Heart left ventricle (tissue), 16 donors: ENCODE measurements around the gene MAPK14. TPM values are rescaled to one million over a fixed set of nuclear protein-coding genes. Genes with fewer than 3 reads are reported as not detected.
"Not testable (repeated sequence)": the region's sequence is repeated elsewhere in the genome, so short reads cannot be mapped to it uniquely, and the experiment has no call there.

Source experiments
- ATAC-seq, 4 donors: fragments of 200-7000 bp; cut with Tn5 transposase; one replicate each; pipeline ENCODE4 v1.9.1; 2020 to 2022; ENCODE audit warnings: moderate library complexity in 4 of 4, mild to moderate bottlenecking in 3 of 4, moderate number of reproducible peaks in 1 of 4
- DNase-seq, 5 donors: peaks; one replicate each; pipeline ENCODE4 v3.0.0-alpha.2; 2020
- H3K27ac ChIP-seq, 12 donors: fragments of 200-600 bp; sonication (generic) in 4 of 12; one replicate each; pipeline versions ENCODE4 v1.5.0 to v1.8.0; 2016 to 2022; ENCODE audit warnings: mild to moderate bottlenecking in 2 of 12
- H3K27me3 ChIP-seq, 9 donors: fragments of 200-600 bp; sonication (generic) in 2 of 9; one replicate each; pipeline versions ENCODE4 v1.5.1 to v1.8.0; 2016 to 2022; ENCODE audit warnings: mild to moderate bottlenecking in 3 of 9
- H3K36me3 ChIP-seq, 9 donors: fragments of 200-600 bp; sonication (generic) in 2 of 9; one replicate each; pipeline versions ENCODE4 v1.5.0 to v1.8.0; 2018 to 2022; ENCODE audit warnings: mild to moderate bottlenecking in 2 of 9
- H3K4me1 ChIP-seq, 12 donors: fragments of 200-600 bp; sonication (generic) in 4 of 12; one replicate each; pipeline versions ENCODE4 v1.5.0 to v1.8.0; 2016 to 2022; ENCODE audit warnings: mild to moderate bottlenecking in 3 of 12
- H3K4me3 ChIP-seq, 12 donors: fragments of 200-600 bp; sonication (generic) in 4 of 12; one replicate each; pipeline versions ENCODE4 v1.5.0 to v1.8.0; 2017 to 2022; ENCODE audit warnings: mild to moderate bottlenecking in 9 of 12, moderate library complexity in 4 of 12
- H3K9me3 ChIP-seq, 12 donors: fragments of 200-600 bp; sonication (generic) in 4 of 12; one replicate each; pipeline versions ENCODE4 v1.5.0 to v1.8.0; 2016 to 2022; ENCODE audit warnings: mild to moderate bottlenecking in 1 of 12
- POLR2A ChIP-seq, 2 donors: fragments of 450-650 bp; IDR thresholded peaks; one replicate each; pipeline ENCODE4 v1.6.1; 2017; ENCODE audit warnings: antibody characterized with exemption in 2 of 2, mild to moderate bottlenecking in 2 of 2, moderate library complexity in 2 of 2
- WGBS, 4 donors: extraction: QIAGEN DNeasy Blood & Tissue Kit in 2 of 4; methylation state at CpG; one replicate each; pipeline versions ENCODE4 v1.1.5 to v1.1.7; 2013 to 2018; 5-methylcytosine and 5-hydroxymethylcytosine counted together
- intact Hi-C, 10 donors: fragments of 100-400 bp; cut with DNase I; formaldehyde crosslinking; loops; one replicate each; pipeline versions ENCODE4 v1.11.1 to v1.14.2; 2022
- polyA plus RNA-seq, 2 donors: library from polyadenylated mRNA; stranded (reverse); fragments of 200-250 nt; gene quantifications; one replicate each; pipeline ENCODE4 v1.2.3, GENCODE V29; 2013
- total RNA-seq, 9 donors: library from RNA; depleted of rRNA in 2 of 9; stranded (reverse); fragments of >200 nt in 2 of 9; fragmentation: NEBNext Ultra II Directional in 3 of 9; extraction: Animal tissue kit (Norgen Biotek cat#: 25700) in 3 of 9; gene quantifications; one replicate each; pipeline versions ENCODE4 v1.1.0 to v1.2.4, GENCODE V29; 2016 to 2023
- TF ChIP-seq, protein P1 (sequence below), 12 donors: fragments of 200-600 bp; sonication (generic) in 4 of 12; IDR thresholded peaks; one replicate each; pipeline versions ENCODE4 v1.5.0 to v1.8.0; 2018 to 2022; ENCODE audit warnings: antibody characterized with exemption in 12 of 12, mild to moderate bottlenecking in 5 of 12
- donor health status: ischemic (EF 13 %, LVEDD 7.1; RV severe dilation, severe dysfunction).
- donor health status: healthy with polysubstance abuse.
- donor health status: DM: no; HTN: yes; CAD: no.
- donor health status: DM: no; HTN: no; CAD: no.
- donor health status: ischemic (EF 25% LVEDD 6.9; RV normal size, moderate dysfunction).
- donor health status: ischemic (EF 25% LVEDD 5.7; RV mildly dilated, moderate dysfunction).
- donor health status: healthy.
- donor health status: DM: yes; HTN: yes; CAD: no.
- donor health status: ischemic (EF 35%, LVEDD 5.7; RV mildly dilated, moderate dysfunction).
- donor health status: nonischemic (EF 11% LVEDD 7.7; RV severe dilation, severe dysfunction).
- donor health status: DM: yes; HTN: yes; CAD: no.
- donor health status: PGD.
- donor health status: ischemic (EF 29% LVEDD 5.4; RV normal size, mild dysfunction).
- donor health status: nonischemic (EF 23%, LVEDD 6.1; RV moderate dilation, normal function).

The MAPK14 gene
- total and polyA plus RNA-seq, 11 donors: 7.0 to 46.5 (median 32.3) TPM

DNA sequence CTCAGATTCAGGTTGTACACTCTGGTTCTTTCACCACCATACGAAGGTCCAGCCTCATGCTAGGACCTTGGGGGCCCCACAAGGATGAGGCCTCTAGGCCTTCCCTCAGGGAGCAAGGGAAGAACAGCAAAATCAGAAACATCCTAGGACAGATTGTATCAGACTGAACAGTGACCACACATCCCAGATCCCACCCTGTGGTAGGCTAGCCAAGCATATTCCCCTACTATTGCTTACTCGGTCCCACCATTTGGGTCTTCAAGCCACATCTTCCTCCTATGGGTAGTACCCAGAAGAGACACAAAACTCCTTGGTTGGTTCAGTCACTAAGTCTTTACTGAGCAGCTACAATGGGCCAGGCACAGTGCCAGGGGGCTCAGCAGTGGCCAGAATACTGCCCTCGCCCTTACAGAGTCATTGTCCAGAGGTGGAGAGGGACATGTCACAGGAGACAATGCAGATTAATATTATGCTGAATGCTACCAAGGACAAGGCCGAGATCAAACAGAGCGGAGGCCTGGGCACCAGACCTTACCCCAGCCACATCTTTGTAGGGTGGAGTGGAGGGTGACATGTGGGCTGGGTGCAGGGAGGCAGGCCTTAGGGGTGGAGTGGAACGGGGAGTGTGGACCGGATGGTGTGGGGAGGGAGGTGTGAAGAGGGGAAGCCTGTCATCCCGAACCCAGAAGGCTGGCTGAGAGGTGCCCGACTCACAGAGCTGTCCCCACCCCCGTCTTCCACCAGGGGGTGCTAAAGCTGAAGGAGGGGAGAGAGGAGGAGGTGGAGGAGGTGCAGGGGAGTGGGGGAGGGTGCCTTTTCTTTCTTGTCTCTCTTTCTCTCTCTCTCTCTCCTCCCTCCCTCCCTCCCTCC is 95.9 kb downstream of the MAPK14 start:
- TF ChIP-seq, protein P1, sequence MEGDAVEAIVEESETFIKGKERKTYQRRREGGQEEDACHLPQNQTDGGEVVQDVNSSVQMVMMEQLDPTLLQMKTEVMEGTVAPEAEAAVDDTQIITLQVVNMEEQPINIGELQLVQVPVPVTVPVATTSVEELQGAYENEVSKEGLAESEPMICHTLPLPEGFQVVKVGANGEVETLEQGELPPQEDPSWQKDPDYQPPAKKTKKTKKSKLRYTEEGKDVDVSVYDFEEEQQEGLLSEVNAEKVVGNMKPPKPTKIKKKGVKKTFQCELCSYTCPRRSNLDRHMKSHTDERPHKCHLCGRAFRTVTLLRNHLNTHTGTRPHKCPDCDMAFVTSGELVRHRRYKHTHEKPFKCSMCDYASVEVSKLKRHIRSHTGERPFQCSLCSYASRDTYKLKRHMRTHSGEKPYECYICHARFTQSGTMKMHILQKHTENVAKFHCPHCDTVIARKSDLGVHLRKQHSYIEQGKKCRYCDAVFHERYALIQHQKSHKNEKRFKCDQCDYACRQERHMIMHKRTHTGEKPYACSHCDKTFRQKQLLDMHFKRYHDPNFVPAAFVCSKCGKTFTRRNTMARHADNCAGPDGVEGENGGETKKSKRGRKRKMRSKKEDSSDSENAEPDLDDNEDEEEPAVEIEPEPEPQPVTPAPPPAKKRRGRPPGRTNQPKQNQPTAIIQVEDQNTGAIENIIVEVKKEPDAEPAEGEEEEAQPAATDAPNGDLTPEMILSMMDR (IDR thresholded peaks at IDR 0.05): peak; percentile 37 to 67 (median 56)
- no peak for TF ChIP-seq POLR2A (IDR thresholded peaks at IDR 0.05)
- Histone ChIP-seq H3K27ac (peak overlapping the region in 1 of 12 donors; percentile 63), H3K9me3 (no peaks in the 10 kb centered on the region), H3K27me3 (no peaks in the 10 kb centered on the region), H3K4me3 (peak overlapping the region in 1 of 12 donors; percentile 1), H3K36me3 (no peaks in the 10 kb centered on the region), H3K4me1 (peaks cover 0 to 75% (median 11%) of the 10 kb centered on the region in 12 donors)
- intact Hi-C loops: loop anchor here (2.0 to 10.0 kb wide), 7 partner anchors 73 to 241 kb away; partner anchors contain the start of gene BRPF3 (in 8 of the 10)
- peak; percentile 72 to 89 (median 80) for DNase-seq
- peak; percentile 47 to 85 (median 80) for ATAC-seq
- WGBS, 4 donors: 37 to 44% (median 39%) methylated on average over 10 of the region's 10 CpGs

DNA sequence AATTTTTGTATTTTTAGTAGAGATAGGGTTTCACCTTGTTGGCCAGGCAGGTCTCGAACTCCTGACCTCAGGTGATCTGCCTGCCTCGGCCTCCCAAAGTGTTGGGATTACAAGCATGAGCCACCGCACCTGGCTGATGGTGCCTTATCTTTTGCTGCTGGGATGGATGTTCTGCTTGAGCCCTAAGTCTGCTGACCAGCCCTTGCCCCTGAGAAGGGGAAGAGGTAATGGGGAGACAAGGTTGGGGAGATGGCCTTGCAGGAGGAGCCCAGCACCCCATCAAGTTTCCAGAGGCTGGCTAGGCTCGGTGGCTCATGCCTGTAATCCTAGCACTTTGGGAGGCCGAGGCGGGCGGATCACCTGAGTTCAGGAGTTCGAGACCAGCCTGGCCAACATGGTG is 96.7 kb downstream of the MAPK14 start:
- Histone ChIP-seq H3K4me1 (peaks cover 0 to 73% (median 11%) of the 10 kb centered on the region in 12 donors), H3K4me3 (peak overlapping the region in 1 of 12 donors; percentile 1)
- not testable (repeated sequence) for ATAC-seq, H3K9me3 ChIP-seq, DNase-seq, H3K36me3 ChIP-seq, H3K27me3 ChIP-seq, H3K27ac ChIP-seq
- intact Hi-C loops: loop anchor here (2.0 to 10.0 kb wide), 7 partner anchors 72 to 240 kb away; partner anchors contain the start of gene BRPF3 (in 8 of the 10)
- WGBS, 4 donors: 85 to 94% (median 89%) methylated on average over 8 of the region's 8 CpGs

- Histone ChIP-seq H3K27me3 (peaks cover 0 to 11% (median 3%) of the 10 kb centered on the region in 9 donors), H3K9me3 (no peaks in the 10 kb centered on the region), H3K36me3 (no peaks in the 10 kb centered on the region), H3K4me3 (no peak overlapping the region), H3K27ac (no peak overlapping the region), H3K4me1 (peaks cover 0 to 73% (median 11%) of the 10 kb centered on the region in 12 donors)
- intact Hi-C loops: loop anchor here (2.0 to 10.0 kb wide), 7 partner anchors 72 to 240 kb away; partner anchors contain the start of gene BRPF3 (in 9 of the 10)
- ATAC-seq (no peak), DNase-seq (no peak)
- TF ChIP-seq, protein P1 (IDR thresholded peaks at IDR 0.05): no peak
- no peak for TF ChIP-seq POLR2A (IDR thresholded peaks at IDR 0.05)
- 84 to 89% (median 86%) methylated on average over 3 of the region's 3 CpGs for WGBS, 4 donors
Observed at GRCh38 chr6:36124881-36125280, 97.3 kb downstream of the MAPK14 start.

DNA sequence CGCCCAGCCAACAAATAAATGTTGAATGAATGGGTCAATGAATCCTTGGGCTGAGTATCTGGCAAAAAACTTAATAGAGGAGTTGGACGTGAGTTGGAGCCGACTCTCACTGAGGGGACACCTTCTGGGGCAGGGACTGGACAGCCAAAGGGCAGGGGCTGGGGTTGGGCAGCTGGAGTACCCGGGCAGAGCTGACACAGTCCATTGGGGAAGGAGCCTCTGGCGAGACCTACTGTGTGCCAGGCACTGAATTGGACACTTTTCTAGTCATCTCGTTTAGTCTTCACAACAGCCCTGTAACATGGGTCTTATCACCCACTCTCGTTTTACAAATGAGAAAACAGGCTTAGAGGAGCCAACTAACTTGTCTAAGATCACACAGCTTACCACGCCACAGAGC is 98.0 kb downstream of the MAPK14 start:
- DNase-seq: no peak
- intact Hi-C loops: loop anchor here in 6 of 10 donors (2.0 to 10.0 kb wide), 6 partner anchors 71 to 239 kb away; partner anchors contain the start of gene BRPF3 (in 3 of the 6)
- H3K9me3 ChIP-seq: no peaks in the 10 kb centered on the region
- ATAC-seq: no peak
- H3K4me1 ChIP-seq: peaks cover 0 to 69% (median 11%) of the 10 kb centered on the region in 12 donors
- H3K36me3 ChIP-seq: no peaks in the 10 kb centered on the region
- H3K27ac ChIP-seq: no peak overlapping the region
- WGBS, 4 donors: 80 to 87% (median 81%) methylated on average over 8 of the region's 8 CpGs
- H3K4me3 ChIP-seq: no peak overlapping the region
- TF ChIP-seq POLR2A (IDR thresholded peaks at IDR 0.05): no peak
- TF ChIP-seq, protein P1 (IDR thresholded peaks at IDR 0.05): no peak
- peaks cover 0 to 16% (median 4%) of the 10 kb centered on the region in 9 donors for H3K27me3 ChIP-seq
